ENCODE measurements around the gene NRF1. TPM values are rescaled to one million over a fixed set of nuclear protein-coding genes. Genes with fewer than 3 reads are reported as not detected.

The NRF1 gene
- total RNA-seq, 1 donor from 2014 or later: 3.1 TPM

GRCh38 chr7:129644634-129645230 lies 33.2 kb downstream of the NRF1 start:
- Histone ChIP-seq H3K4me1 (no peaks in the 10 kb centered on the region), H3K4me3 (no peak overlapping the region), H3K27ac (no peak overlapping the region), H3K9me3 (no peaks in the 10 kb centered on the region), H3K36me3 (no peaks in the 10 kb centered on the region), H3K27me3 (no peaks in the 10 kb centered on the region)
- intact Hi-C loops (cut with DNase I): no loop called here
- TF ChIP-seq, protein P1, sequence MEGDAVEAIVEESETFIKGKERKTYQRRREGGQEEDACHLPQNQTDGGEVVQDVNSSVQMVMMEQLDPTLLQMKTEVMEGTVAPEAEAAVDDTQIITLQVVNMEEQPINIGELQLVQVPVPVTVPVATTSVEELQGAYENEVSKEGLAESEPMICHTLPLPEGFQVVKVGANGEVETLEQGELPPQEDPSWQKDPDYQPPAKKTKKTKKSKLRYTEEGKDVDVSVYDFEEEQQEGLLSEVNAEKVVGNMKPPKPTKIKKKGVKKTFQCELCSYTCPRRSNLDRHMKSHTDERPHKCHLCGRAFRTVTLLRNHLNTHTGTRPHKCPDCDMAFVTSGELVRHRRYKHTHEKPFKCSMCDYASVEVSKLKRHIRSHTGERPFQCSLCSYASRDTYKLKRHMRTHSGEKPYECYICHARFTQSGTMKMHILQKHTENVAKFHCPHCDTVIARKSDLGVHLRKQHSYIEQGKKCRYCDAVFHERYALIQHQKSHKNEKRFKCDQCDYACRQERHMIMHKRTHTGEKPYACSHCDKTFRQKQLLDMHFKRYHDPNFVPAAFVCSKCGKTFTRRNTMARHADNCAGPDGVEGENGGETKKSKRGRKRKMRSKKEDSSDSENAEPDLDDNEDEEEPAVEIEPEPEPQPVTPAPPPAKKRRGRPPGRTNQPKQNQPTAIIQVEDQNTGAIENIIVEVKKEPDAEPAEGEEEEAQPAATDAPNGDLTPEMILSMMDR (IDR thresholded peaks at IDR 0.05): peak in 1 of 3 experiments; percentile 50
- no peak for DNase-seq (ENCODE audit: low spot score in 2 of 2)

- intact Hi-C loops (cut with DNase I): no loop called here
- DNase-seq (ENCODE audit: low spot score in 2 of 2): no peak
These were observed 35.0 kb downstream of the NRF1 start for GRCh38 chr7:129646369-129647021.

DNA sequence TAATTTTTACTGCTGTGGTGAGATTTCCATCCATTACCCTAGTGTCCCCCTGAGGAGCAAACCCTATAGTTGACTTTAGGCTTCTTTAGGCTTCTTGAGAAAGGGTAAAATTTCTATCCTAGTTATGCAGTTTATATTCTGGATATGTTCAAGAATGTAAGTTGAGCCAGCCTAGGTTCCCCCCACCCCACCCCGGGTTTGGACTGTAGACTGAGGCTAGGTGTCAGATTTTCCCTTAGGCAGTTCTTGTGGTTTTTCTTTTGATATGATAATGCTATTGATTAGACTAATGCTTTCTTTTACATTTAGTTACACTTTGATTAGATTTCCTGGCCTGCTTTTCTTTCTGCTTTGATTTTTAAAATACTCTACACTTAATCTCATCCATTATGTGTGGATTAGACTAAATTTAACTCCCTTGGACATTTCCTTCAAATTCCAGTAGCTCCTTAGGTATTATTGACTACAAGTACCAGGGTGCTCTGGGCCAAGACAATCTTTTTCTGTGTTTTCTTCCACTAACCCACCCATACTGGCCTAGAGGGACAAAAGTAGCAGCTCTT lies 37.7 kb downstream of the NRF1 start:
- Histone ChIP-seq H3K4me1 (no peaks in the 10 kb centered on the region), H3K36me3 (no peaks in the 10 kb centered on the region), H3K4me3 (no peak overlapping the region), H3K27me3 (no peaks in the 10 kb centered on the region), H3K9me3 (no peaks in the 10 kb centered on the region), H3K27ac (no peak overlapping the region)
- intact Hi-C loops (cut with DNase I): no loop called here
- DNase-seq (ENCODE audit: low spot score in 2 of 2): no peak
- TF ChIP-seq, protein P1 (IDR thresholded peaks at IDR 0.05): no peak

More at GRCh38 chr7:129646369-129647021, 35.0 kb downstream of the NRF1 start:
- TF ChIP-seq, protein P1 (IDR thresholded peaks at IDR 0.05): no peak
- no peaks in the 10 kb centered on the region for H3K36me3 ChIP-seq
- H3K9me3 ChIP-seq: no peaks in the 10 kb centered on the region
- no peak overlapping the region for H3K27ac ChIP-seq
- H3K4me1 ChIP-seq: no peaks in the 10 kb centered on the region
- H3K4me3 ChIP-seq: no peak overlapping the region
- H3K27me3 ChIP-seq: no peaks in the 10 kb centered on the region

- no peaks in the 10 kb centered on the region for H3K27me3 ChIP-seq
- intact Hi-C loops (cut with DNase I): no loop called here
- H3K36me3 ChIP-seq: no peaks in the 10 kb centered on the region
- H3K4me1 ChIP-seq: no peaks in the 10 kb centered on the region
- no peak overlapping the region for H3K27ac ChIP-seq
- DNase-seq (ENCODE audit: low spot score in 2 of 2): no peak
- H3K9me3 ChIP-seq: no peaks in the 10 kb centered on the region
- TF ChIP-seq, protein P1 (IDR thresholded peaks at IDR 0.05): no peak
- H3K4me3 ChIP-seq: no peak overlapping the region
These were observed 38.7 kb downstream of the NRF1 start for GRCh38 chr7:129650056-129650758.

DNA sequence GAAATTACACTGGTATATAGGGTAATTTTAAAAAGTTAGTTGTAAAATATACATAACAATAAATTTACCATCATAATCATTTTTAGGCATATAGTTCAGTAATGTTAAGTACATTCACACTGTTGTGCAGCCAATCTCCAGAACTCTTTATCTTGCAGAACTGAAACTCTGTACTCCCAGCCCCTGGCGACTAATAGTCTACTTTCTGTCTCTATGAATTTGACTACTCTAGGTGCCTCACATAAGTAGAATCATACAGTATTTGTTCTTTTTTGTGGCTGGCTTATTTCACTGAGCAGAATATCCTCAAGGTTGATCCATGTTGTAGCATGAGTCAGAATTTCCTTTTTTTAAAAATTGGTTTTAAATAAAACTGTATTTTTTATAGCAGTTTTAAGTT lies 41.4 kb downstream of the NRF1 start:
- no peak for DNase-seq (ENCODE audit: low spot score in 2 of 2)
- Histone ChIP-seq H3K27ac (no peak overlapping the region), H3K4me1 (no peaks in the 10 kb centered on the region), H3K36me3 (peaks cover 6 to 7% of the 10 kb centered on the region in 2 donors), H3K9me3 (no peaks in the 10 kb centered on the region), H3K27me3 (no peaks in the 10 kb centered on the region), H3K4me3 (no peak overlapping the region)
- intact Hi-C loops (cut with DNase I): no loop called here
- TF ChIP-seq, protein P1 (IDR thresholded peaks at IDR 0.05): no peak
